Measurements from ENCODE around the gene ZG16.

DNA sequence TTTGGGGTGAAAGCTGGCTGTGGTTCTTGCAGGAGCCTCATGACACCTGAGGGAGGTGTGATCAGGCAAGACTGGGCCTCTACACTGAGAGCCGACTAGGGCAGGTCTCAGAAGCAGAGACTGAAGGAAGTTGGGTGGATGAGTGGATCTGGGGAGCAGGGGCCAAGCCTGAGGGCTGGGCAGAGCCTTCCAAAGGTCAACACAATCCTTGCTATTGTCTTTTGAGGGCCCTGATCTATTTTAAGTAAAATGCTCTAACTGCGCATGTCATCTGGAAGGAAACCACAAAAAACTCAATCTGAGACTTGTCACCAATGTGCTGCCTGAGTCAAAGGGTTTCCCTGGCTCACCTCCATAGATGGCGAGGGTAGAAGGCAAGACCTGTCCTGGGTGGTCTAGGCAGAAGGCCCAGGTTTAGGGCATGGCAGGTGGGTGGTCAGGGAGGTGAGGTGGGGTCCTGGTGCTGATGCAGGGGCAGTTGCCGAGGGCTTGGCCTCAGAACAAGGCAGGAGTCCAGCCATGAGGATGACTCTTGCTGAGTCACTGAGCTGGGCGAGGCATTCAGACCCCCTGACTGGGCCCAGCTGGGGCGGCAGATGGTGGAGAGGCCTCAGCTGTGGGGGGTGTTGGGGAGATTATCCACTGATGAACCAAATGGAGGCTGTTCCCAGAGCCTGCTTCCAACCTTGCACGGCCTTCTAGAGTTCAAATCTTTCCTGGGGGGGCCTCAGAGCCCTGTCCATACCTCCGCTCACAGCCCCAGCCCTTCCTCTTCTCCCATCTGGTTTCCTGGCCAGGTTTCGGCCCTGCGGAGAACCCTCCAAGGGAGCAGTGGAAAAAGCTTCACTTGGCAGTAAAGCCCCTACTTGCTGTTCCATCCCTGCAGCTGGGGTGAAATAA lies 47.3 kb downstream of the ZG16 start:
- TF ChIP-seq GATA2 (IDR thresholded peaks at IDR 0.05; ENCODE audit: low read depth, low read length) (no peak), GATA3 (IDR thresholded peaks at IDR 0.05; ENCODE audit: low read depth, low read length) (no peak)

Data from SH-SY5Y (cell line).